ENCODE results near the gene FREY1.

FREY1 gene

DNA sequence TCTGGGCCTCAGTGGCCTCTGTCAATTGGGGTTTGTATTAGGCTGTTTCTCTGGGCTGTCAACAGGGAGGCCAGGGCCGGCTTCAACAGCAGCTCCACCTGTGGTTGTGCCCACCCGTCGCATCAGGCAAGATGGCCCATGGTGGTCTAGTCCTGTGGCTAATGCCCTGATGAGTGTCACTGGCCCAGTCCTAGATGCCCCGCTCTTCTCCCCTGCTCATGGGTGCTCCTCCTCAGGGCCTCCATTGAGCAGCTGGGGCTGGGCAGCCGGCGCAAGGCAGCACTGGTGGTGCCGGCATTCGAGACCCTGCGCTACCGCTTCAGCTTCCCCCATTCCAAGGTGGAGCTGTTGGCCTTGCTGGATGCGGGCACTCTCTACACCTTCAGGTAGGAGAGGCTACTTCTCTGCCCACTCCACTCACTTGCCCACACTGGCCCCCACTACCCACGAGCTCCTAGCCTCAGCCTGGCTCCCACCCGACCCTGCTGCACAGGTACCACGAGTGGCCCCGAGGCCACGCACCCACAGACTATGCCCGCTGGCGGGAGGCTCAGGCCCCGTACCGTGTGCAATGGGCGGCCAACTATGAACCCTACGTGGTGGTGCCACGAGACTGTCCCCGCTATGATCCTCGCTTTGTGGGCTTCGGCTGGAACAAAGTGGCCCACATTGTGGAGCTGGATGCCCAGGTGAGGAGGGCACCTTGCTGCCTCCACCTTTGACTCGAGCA is 20.8 kb upstream of the FREY1 start:
- no peak overlapping the region for H3K4ac ChIP-seq (ENCODE audit: low read depth, low read length)
- H4K12ac ChIP-seq (ENCODE audit: low read depth, low read length): no peak overlapping the region
- H3K14ac ChIP-seq (ENCODE audit: low read length): no peak overlapping the region
- H2BK120ac ChIP-seq (ENCODE audit: insufficient read depth, low read length, poor library complexity): no peak overlapping the region
- H3K9me3 ChIP-seq (ENCODE audit: insufficient read depth, low read depth, low read length): peaks cover 4% of the 10 kb centered on the region
- no peak overlapping the region for H3K18ac ChIP-seq (ENCODE audit: low read length)
- H3K4me2 ChIP-seq (ENCODE audit: low read length): no peak overlapping the region
- peaks cover 7% of the 10 kb centered on the region for H3K27me3 ChIP-seq (ENCODE audit: insufficient read depth, low read length)
- H2BK5ac ChIP-seq (ENCODE audit: low read depth, low read length, poor library complexity): no peak overlapping the region
- no peak overlapping the region for H3K9ac ChIP-seq (ENCODE audit: low read length)
- H3K79me2 ChIP-seq (ENCODE audit: control insufficient read depth, insufficient read depth, low read length, poor library complexity): no peaks in the 10 kb centered on the region
- no peak overlapping the region for H2AK5ac ChIP-seq (ENCODE audit: low read length)
- peaks cover 5 to 7% of the 10 kb centered on the region in 2 experiments for H3K36me3 ChIP-seq (ENCODE audit: control insufficient read depth in 1 of 2, insufficient read depth in 2 of 2, low read length in 2 of 2)
- no peak overlapping the region for H2BK12ac ChIP-seq (ENCODE audit: low read length)
- DNase-seq: peak in 1 of 2 donors; percentile 36
- H3K79me1 ChIP-seq (ENCODE audit: low read length): peaks cover 2% of the 10 kb centered on the region
- no CpG with 5 or more reads among the region's 27 CpGs for WGBS (ENCODE audit: extremely low coverage, insufficient coverage, insufficient read length)
- H3K27ac ChIP-seq (ENCODE audit: low read depth, low read length): no peak overlapping the region
- H3K4me1 ChIP-seq (ENCODE audit: control insufficient read depth in 1 of 2, insufficient read depth in 2 of 2, low read length in 2 of 2): peaks cover 12 to 17% of the 10 kb centered on the region in 2 experiments
- H4K91ac ChIP-seq (ENCODE audit: low read depth, low read length): no peak overlapping the region
- H3K4me3 ChIP-seq (ENCODE audit: low read depth, low read length): no peak overlapping the region
- H3K23ac ChIP-seq (ENCODE audit: low read length): no peak overlapping the region
- H4K8ac ChIP-seq (ENCODE audit: low read depth, low read length): no peak overlapping the region
- H2AFZ ChIP-seq (ENCODE audit: insufficient read depth, low read length, poor library complexity): no peak overlapping the region

GRCh38 chr11:45927332-45927683 is 20.2 kb upstream of the FREY1 start:
- H3K9me3 ChIP-seq (ENCODE audit: insufficient read depth, low read depth, low read length): peaks cover 4% of the 10 kb centered on the region
- peaks cover 5 to 7% of the 10 kb centered on the region in 2 experiments for H3K36me3 ChIP-seq (ENCODE audit: control insufficient read depth in 1 of 2, insufficient read depth in 2 of 2, low read length in 2 of 2)
- peak overlapping the region; percentile 10 for H3K4me3 ChIP-seq (ENCODE audit: low read depth, low read length)
- H4K8ac ChIP-seq (ENCODE audit: low read depth, low read length): no peak overlapping the region
- no peak overlapping the region for H3K14ac ChIP-seq (ENCODE audit: low read length)
- H3K18ac ChIP-seq (ENCODE audit: low read length): no peak overlapping the region
- H3K9ac ChIP-seq (ENCODE audit: low read length): no peak overlapping the region
- H2BK120ac ChIP-seq (ENCODE audit: insufficient read depth, low read length, poor library complexity): no peak overlapping the region
- no peak for DNase-seq
- H3K4me2 ChIP-seq (ENCODE audit: low read length): no peak overlapping the region
- no peak overlapping the region for H2AK5ac ChIP-seq (ENCODE audit: low read length)
- no peak overlapping the region for H4K91ac ChIP-seq (ENCODE audit: low read depth, low read length)
- no CpG with 5 or more reads among the region's 15 CpGs for WGBS (ENCODE audit: extremely low coverage, insufficient coverage, insufficient read length)
- peaks cover 2% of the 10 kb centered on the region for H3K79me1 ChIP-seq (ENCODE audit: low read length)
- peaks cover 12% of the 10 kb centered on the region for H3K27me3 ChIP-seq (ENCODE audit: insufficient read depth, low read length)
- H3K4ac ChIP-seq (ENCODE audit: low read depth, low read length): no peak overlapping the region
- H2BK5ac ChIP-seq (ENCODE audit: low read depth, low read length, poor library complexity): no peak overlapping the region
- no peak overlapping the region for H2BK12ac ChIP-seq (ENCODE audit: low read length)
- no peak overlapping the region for H2AFZ ChIP-seq (ENCODE audit: insufficient read depth, low read length, poor library complexity)
- H3K27ac ChIP-seq (ENCODE audit: low read depth, low read length): no peak overlapping the region
- H3K23ac ChIP-seq (ENCODE audit: low read length): no peak overlapping the region
- H3K4me1 ChIP-seq (ENCODE audit: control insufficient read depth in 1 of 2, insufficient read depth in 2 of 2, low read length in 2 of 2): peaks cover 16 to 22% of the 10 kb centered on the region in 2 experiments
- H4K12ac ChIP-seq (ENCODE audit: low read depth, low read length): no peak overlapping the region
- H3K79me2 ChIP-seq (ENCODE audit: control insufficient read depth, insufficient read depth, low read length, poor library complexity): no peaks in the 10 kb centered on the region

- Histone ChIP-seq H3K14ac (ENCODE audit: low read length) (no peak overlapping the region), H3K9me3 (ENCODE audit: insufficient read depth, low read depth, low read length) (peaks cover 4% of the 10 kb centered on the region), H3K4me2 (ENCODE audit: low read length) (no peak overlapping the region), H3K23ac (ENCODE audit: low read length) (no peak overlapping the region), H3K18ac (ENCODE audit: low read length) (no peak overlapping the region), H3K9ac (ENCODE audit: low read length) (no peak overlapping the region), H3K4me3 (ENCODE audit: low read depth, low read length) (no peak overlapping the region), H2BK12ac (ENCODE audit: low read length) (no peak overlapping the region), H2AK5ac (ENCODE audit: low read length) (no peak overlapping the region), H3K79me2 (ENCODE audit: control insufficient read depth, insufficient read depth, low read length, poor library complexity) (no peaks in the 10 kb centered on the region), H3K79me1 (ENCODE audit: low read length) (peaks cover 2% of the 10 kb centered on the region), H3K4ac (ENCODE audit: low read depth, low read length) (no peak overlapping the region), H3K27me3 (ENCODE audit: insufficient read depth, low read length) (peaks cover 18% of the 10 kb centered on the region), H2AFZ (ENCODE audit: insufficient read depth, low read length, poor library complexity) (no peak overlapping the region), H3K27ac (ENCODE audit: low read depth, low read length) (no peak overlapping the region), H4K91ac (ENCODE audit: low read depth, low read length) (no peak overlapping the region), H3K4me1 (ENCODE audit: control insufficient read depth in 1 of 2, insufficient read depth in 2 of 2, low read length in 2 of 2) (peaks cover 19 to 27% of the 10 kb centered on the region in 2 experiments), H2BK120ac (ENCODE audit: insufficient read depth, low read length, poor library complexity) (no peak overlapping the region), H4K8ac (ENCODE audit: low read depth, low read length) (no peak overlapping the region), H4K12ac (ENCODE audit: low read depth, low read length) (no peak overlapping the region), H2BK5ac (ENCODE audit: low read depth, low read length, poor library complexity) (no peak overlapping the region), H3K36me3 (ENCODE audit: control insufficient read depth in 1 of 2, insufficient read depth in 2 of 2, low read length in 2 of 2) (peaks cover under 1 to 2% of the 10 kb centered on the region in 2 experiments)
- no CpG with 5 or more reads among the region's 12 CpGs for WGBS (ENCODE audit: extremely low coverage, insufficient coverage, insufficient read length)
- no peak for DNase-seq
Observed at GRCh38 chr11:45926536-45927331, 19.7 kb upstream of the FREY1 start.

GRCh38 chr11:45926001-45926401 is 18.9 kb upstream of the FREY1 start:
- H4K12ac ChIP-seq (ENCODE audit: low read depth, low read length): no peak overlapping the region
- no peak overlapping the region for H3K18ac ChIP-seq (ENCODE audit: low read length)
- H3K4me3 ChIP-seq (ENCODE audit: low read depth, low read length): no peak overlapping the region

More at GRCh38 chr11:45926001-45926401, 18.9 kb upstream of the FREY1 start:
- H3K9ac ChIP-seq (ENCODE audit: low read length): no peak overlapping the region
- H3K4me1 ChIP-seq (ENCODE audit: control insufficient read depth in 1 of 2, insufficient read depth in 2 of 2, low read length in 2 of 2): peaks cover 21 to 31% of the 10 kb centered on the region in 2 experiments
- H3K27ac ChIP-seq (ENCODE audit: low read depth, low read length): no peak overlapping the region
- no peak overlapping the region for H4K8ac ChIP-seq (ENCODE audit: low read depth, low read length)
- H3K79me2 ChIP-seq (ENCODE audit: control insufficient read depth, insufficient read depth, low read length, poor library complexity): no peaks in the 10 kb centered on the region
- H2BK120ac ChIP-seq (ENCODE audit: insufficient read depth, low read length, poor library complexity): no peak overlapping the region
- peaks cover 21% of the 10 kb centered on the region for H3K27me3 ChIP-seq (ENCODE audit: insufficient read depth, low read length)
- no peaks in the 10 kb centered on the region for H3K36me3 ChIP-seq (ENCODE audit: control insufficient read depth in 1 of 2, insufficient read depth in 2 of 2, low read length in 2 of 2)
- no peak overlapping the region for H3K23ac ChIP-seq (ENCODE audit: low read length)
- no peak overlapping the region for H2AK5ac ChIP-seq (ENCODE audit: low read length)
- no peak overlapping the region for H3K4me2 ChIP-seq (ENCODE audit: low read length)
- no peak overlapping the region for H3K14ac ChIP-seq (ENCODE audit: low read length)
- no peak overlapping the region for H2BK12ac ChIP-seq (ENCODE audit: low read length)
- no peak overlapping the region for H2BK5ac ChIP-seq (ENCODE audit: low read depth, low read length, poor library complexity)
- no CpG with 5 or more reads among the region's 12 CpGs for WGBS (ENCODE audit: extremely low coverage, insufficient coverage, insufficient read length)
- DNase-seq: peak; percentile 75 to 76
- peaks cover 4% of the 10 kb centered on the region for H3K9me3 ChIP-seq (ENCODE audit: insufficient read depth, low read depth, low read length)
- peaks cover 2% of the 10 kb centered on the region for H3K79me1 ChIP-seq (ENCODE audit: low read length)
- H3K4ac ChIP-seq (ENCODE audit: low read depth, low read length): no peak overlapping the region
- no peak overlapping the region for H2AFZ ChIP-seq (ENCODE audit: insufficient read depth, low read length, poor library complexity)
- H4K91ac ChIP-seq (ENCODE audit: low read depth, low read length): no peak overlapping the region
